ENCODE measurements around the gene RENBP.
"Not testable (repeated sequence)": the region's sequence is repeated elsewhere in the genome, so short reads cannot be mapped to it uniquely, and the experiment has no call there.

RENBP gene

DNA sequence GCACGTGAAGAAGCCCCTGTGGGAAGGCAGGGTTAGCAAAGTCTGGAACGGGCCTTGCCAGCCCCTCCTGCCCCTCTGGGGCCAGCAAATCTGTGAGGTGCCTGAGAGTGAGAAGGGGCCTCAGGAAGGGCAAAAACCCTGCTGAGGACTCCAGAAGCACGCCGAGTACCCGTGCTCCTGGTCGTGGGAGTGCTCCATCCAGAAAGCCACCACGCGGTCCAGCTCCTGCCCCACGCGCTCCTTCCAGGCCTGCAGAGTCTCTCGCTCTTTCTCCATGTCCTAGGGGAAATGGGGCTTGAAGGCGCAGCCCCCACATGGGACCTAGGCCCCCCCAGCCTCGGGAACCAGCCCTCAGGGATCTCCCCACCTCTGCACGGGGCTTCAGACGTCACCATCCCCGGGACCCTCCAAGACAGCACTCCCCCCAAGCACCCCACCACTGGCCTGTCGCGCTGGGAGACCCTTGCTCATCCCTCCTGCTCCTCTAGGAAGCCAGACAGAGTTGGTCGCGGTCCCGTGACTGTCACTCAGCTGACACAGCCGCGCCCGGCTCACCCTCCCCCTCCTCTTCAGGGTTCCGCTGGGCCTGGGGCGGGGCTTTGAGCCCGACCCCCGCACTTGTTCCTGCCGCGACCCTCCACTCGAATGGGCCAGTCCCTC lies at the start of gene RENBP:
RENBP (minus strand) TSS at position 504 of the 660 bp plus-strand sequence; CDS start at position 471, 33 bp downstream.
- DNase-seq, result no peak

DNA sequence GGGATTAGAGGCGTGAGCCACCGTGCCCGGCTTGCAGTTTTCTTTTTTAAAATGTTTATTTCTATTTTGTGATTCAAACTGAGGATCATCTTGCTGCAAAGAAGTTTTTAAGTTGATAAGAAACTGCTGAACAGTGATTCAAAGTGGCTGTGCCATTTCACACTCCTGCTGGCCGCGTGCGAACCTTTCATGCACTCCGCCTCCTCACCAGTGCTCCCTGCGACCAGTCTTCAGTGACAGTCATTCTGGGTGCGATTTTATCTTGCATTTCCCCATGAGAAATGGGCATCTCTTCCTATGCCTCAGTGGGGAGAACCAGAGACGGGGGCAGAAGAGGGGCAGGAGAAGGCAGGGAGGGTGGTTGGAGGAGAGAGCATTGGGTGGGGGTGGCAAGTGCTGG lies 49.5 kb upstream of the RENBP start:
- DNase-seq, result no peak

DNA sequence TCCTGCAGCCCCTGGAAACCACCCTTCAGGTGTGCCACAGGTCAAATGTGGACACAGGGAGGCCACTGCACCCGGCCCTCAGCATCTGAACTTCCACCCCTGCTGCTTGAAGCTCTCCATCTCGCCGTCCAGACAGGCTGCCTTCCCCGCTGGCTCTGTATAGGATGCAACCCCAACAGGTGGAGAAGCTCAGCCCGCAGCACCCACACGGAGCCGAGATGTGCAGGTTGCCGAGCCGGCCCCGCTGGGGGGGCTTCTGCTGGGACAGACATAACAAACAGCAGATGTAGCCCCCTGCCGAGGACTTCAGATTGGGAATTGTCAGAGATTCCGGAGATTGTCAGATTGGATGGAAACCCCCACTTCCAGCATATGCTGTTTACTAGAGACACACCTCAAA lies 48.6 kb upstream of the RENBP start:
- DNase-seq, result no peak

DNA sequence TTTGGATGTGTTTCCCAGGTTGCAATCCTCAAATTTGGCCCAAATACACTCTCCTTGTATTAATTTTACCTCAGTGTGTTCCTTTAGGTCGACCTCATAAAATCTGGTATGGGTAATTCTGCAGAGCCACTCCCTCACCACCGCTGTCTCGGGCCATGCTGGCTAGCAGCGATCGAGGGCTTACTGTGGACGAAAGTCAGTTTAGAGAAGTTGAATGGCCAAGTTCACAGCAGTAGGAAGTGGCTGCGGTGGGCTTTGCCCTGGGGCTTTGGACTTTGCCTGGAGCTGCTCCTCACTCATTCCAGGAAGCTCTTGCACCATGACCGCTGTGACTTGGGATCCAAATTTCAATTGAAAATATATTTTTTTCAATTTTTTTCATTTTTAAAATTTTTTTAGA lies 47.7 kb upstream of the RENBP start:
- no peak for DNase-seq

DNA sequence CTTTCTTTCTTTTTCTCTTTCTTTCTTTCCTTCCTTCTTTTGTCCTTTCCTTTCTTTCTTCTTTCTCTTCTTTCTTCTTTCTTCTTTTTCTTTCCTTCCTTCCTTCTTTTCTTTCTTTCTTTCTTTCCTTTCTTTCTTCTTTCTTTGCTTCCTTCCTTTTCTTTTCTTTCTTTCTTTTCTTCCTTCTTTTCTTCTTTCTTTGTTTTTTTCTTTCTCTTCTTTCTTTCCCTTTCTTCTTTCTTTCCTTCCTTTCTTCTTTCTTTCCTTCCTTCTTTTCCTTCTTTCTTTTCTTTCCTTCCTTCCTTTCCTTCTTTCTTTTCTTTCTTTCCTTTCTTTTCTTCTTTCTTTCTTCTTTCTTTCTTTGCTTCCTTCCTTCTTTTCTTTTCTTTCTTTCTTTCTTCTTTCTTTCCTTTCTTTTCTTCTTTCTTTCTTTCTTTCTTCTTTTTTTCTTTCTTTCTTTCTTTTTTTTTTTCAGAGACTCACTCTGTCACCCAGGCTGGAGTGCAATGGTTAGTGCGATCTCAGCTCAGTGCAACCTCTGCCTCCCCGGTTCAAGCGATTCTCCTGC lies 46.7 kb upstream of the RENBP start:
- DNase-seq, result no peak

DNA sequence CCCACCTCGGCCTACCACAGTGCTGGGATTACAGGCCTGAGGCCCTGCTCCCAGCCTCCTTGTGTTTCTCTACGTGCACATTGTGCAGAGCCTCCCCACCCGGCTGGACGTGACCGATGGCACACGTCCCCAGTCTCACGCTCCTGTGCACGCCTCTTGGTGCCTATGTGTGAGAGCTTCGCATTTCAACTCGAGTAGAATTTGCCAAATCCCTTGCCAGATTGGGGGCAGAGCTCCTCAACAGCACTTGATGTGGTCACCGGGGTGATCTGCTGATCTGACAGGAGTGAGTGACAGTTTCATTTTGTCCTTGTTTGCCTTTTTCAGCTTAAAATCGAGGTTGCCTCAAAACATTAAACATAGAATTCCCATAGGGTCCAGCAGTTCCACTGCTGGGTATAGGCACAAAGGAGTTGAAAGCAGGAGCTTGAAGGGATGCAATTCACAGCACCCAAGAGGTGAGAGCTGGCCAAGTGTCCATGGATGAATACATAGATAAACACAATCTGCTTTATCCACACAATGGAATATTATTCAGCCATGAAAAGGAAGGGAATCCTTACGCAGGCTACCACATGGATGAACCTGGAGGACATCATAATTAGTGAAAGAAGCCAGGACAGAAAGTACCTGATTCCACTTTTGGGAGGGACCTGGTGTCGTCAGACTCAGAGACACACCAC lies 45.7 kb upstream of the RENBP start:
- no peak for DNase-seq

DNA sequence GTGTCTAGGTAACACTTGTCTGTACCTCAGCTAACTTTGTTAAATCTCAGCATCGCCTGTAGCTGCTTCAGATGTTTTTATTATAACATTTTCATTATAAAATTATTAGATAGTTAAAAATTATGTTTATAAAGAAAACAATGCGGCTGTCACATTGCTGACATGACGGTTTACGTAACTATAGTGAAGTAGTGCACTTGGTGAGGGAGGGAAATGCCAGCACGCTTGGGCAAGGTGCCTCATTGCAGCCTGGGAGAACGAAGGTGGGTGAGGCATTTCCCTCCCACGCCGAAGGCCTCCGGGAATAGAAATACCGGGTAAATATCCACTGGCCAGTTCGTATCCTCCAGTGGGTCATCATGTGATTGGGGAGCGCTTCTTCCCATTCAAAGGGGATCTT lies 44.0 kb upstream of the RENBP start:
- DNase-seq, result no peak

DNA sequence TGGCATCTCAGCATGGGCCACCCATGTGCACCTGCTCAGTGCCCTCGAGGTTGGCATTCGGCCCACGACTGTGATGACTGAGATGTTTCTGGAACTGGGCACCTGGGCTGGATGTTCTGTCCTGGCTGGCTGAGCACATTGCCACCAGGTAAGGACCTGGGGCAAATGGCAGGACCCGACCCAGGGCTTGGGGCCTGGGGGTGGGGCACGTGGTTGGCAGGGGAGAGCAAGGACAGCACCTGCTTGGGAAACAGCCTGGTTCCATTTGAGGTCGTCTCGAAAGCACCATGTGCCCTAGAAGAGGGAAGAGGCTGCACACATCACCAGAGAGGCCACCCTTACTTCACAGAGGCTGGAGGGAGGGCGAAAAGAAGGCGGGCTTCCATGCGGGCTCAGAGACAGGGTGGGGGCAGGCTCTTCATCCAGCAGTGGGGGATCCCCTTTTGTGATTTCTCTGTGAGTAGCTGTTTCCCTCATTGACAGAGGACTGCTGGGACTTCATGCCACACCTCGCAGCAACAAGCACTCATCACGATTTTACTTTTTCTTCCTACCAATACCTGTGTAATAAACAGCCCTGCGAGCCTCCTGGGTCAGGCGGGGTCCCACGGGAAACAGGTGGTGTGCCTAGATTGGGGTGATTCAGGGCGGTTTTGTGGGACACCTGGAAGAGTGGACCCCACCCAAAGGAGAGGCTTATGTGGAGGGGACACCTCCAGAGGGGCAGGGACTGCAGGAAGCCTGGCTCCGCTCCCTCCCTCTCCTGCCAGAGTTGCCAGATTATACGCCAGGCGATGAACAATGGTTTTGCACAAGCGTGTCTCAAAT lies 40.1 kb upstream of the RENBP start:
- no peak for DNase-seq

DNA sequence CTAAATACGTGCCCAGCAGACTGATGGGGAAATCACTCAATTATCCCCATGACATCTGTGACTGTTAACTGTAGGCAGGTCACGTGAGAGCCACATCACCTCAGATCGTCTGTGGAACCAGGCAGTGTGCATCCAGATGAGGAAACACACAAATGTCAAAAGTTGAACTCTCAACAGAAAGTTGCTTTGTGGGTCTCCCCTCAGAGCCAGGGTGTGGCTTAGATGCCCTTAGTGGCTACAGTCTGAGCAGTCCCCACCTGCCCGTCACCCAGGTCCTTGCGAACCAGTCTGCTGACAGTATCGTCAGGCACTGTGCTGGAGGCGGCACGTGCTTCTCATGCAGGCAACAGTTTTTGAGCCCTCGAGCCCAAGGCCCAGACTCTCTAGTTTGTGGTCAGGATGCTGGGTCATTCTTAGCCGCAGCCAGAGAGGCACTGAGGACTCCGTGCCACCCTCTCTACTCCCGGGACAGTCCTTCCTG lies 38.9 kb upstream of the RENBP start:
- DNase-seq, result no peak

DNA sequence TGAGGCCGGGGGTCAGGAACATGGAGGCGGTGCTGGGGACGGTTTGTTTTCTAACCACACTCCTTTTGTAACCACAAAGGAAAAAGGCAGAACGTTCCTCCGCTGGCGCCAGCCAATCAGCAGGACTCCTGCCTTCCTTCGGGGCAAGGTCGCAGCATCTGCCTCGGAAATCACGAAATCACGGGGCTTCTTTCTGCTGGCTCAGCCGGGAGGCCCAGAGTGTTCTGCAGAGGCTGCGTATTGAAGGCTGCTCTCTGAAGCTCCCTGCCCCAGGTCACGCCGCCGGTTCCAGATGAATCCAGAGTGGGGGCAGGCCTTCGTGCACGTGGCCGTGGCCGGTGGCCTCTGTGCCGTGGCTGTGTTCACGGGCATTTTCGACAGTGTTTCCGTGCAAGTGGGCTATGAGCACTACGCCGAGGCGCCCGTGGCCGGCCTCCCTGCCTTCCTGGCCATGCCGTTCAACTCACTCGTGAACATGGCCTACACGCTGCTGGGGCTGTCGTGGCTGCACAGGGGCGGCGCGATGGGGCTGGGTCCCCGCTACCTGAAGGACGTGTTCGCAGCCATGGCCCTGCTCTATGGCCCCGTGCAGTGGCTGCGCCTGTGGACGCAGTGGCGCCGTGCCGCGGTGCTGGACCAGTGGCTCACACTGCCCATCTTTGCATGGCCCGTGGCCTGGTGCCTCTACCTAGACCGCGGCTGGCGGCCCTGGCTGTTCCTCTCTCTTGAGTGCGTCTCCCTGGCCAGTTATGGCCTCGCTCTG lies 37.5 kb upstream of the RENBP start:
- no peak for DNase-seq

DNA sequence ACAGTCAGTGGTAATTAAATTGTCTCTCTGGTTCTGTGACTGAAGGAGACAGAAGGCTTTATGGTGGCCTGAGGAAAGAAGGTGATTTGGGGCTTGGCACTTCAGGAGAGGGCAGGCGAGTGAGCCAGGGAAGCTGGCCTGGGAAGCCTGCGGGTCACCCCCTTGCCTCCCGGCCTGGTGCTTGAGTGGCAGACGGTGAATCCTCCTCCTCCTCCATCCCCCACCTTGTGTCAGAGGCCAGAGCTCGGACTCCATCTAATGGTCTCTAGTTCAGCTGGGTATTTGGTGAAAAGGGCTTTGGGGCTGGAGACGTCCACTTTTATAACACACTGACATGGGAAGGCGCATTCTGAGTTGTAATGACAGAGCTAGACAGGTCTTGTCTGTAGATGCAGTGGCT lies 36.8 kb upstream of the RENBP start:
- no peak for DNase-seq

DNA sequence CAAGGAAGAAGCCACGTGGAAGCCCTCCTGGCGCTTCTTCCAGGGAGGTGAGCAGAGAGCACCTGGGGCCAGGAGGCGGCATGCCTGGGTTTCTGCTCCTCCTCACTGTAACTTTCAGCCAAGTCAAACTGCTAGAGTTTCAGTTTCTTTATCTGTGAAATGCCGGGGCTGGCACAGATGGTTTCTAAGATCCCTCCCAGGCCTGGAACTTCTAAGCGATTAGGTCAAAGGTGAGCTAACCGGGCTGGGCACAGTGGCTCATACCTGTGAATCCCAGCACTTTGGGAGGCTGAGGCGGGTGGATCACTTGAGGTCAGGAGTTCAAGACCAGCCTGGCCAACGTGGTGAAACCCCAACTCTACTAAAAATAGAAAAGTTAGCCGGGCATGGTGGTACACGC lies 36.0 kb upstream of the RENBP start:
- not testable (repeated sequence) for DNase-seq

DNA sequence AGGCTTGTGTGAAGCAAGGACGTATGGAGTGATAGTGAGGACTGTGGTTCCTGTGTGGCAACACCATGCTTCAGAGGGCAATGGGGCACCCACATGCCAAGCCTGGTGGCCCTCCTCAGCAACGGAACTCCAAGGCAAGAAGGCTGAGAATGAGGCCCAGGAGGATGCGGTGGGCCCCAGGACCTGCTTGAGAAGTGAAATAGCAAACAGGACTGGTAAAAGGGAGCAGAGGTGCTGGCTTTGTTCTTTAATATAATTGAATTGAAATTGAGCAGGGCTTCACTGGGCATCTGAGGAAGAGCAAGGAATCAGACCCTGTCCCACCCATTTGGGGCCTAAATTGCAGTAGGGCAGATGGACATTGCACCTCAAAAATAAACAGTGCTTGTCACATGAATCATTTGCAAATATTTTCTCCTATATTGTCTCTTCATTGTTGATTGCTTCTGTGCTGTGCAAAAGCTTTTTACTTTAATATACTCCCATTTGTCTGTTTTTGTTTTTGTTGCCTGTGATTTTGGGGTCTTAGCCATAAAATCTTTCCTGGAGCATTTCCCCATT lies 30.4 kb upstream of the RENBP start:
- DNase-seq, result no peak

DNA sequence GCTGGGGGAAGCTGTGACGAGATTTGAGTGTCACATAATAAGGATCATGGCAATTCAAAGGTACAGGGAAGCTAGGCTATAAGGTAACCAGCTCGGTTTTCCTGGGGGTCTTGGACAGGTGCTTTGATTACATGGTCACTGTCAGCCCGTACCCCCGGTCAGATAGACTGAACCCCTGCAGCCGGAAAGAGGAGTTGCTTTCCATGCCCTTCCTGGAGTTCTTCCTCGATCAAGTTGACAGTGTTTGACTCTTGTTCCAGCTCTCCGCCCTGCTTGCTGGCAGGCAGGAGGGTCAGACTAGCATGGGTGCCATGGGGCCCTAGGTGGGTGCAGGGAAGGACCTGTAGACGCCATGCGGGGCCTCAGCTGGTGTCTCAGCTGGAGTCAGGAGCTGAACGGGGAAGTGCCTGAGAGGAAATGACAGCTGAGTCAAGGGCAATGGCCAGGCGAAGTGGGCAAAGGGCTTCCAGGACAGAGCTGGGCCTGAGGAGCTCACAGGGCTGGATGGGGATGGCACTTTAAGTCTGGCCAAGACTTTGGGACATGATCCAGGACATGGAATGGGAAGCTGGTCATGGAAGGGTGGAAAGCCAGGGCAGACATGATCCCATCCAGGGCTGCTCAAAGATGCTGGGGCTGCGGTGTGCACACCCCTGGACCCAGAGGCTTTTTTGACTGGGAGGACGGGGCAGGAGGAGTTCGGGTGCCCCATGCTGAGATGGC lies 29.7 kb upstream of the RENBP start:
- DNase-seq, result no peak

DNA sequence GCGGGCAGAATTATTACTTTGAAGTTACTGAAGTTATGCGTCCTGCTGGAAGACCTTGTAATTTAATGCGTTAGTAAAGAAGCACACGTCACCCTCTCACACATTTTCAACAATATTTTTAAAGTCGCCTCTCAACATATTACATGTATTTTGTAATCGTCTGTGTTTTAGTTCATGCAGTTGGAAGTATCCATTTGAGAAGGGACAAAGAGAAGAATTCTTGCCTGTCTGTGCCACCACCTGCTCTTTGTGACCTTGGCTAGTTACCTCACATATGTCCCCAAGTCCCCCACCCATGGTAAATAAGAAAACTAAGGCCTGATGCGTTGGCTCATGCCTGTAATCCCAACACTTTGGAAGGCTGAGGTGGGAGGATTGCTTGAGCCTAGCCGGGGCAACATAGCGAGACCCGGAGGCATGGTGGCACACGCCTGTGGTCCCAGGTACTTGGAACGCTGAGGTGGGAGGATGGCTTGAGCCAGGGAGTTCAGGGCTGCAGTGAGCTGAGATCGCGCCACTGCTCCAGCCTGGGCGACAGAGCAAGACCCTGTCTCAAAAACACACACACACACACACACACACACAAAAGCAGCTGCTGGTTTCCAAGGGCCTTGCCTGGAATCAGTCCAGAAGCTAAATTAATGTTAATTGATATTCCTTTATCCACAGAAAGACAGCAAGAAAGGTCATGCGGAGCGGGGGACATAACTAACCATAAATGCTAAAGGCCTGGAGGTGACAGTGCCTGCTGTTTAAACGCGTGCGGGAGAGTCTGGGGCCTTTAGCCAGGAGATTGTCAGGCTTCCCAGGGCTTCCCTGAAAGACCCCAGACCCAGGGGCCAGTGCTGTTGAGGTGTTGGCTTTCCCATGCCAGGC lies 28.9 kb upstream of the RENBP start:
- DNase-seq, result no peak

DNA sequence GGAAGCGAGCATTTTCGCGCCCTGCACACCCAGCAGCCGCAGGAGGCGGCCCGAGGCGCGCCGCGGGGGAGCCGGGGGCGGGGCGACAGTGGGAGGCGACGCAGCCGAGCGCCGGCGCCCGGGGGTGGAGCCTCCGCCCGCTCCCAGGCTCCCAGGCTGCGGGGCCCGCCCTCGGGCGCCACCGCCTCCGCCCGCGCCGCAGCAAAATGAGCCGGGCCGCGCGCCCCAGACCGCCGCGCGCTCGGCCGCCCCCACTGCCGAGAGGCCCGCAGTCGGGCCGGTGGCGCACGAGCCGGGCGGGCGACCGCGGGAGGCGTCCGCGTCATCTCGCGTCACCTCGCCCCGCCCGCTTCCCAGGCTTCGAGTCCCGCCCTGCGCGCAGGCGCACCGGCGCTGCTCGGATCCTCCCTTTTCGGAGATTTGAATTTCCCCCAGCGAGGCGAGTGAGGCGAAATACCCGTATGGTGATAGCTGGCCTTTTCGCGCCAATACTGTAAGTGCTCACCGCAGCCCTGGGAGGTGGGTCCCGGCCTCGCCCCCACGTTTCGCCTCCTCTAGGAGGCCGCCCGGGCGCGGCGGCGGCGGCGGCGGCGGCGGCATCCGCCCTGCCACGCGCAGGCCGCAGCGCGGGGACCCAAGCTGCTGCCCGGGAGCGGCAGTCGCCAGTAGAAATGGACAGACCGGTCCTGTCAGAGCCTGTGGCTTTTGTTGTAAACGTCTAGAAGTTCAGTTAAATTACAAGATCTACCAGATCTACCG lies 28.1 kb upstream of the RENBP start, which contains the start of gene TMEM187:
TMEM187 (plus strand) TSS at position 387 of the 759 bp plus-strand sequence. CDS start 9,309 bp downstream, outside the sequence.
- DNase-seq, result peak; percentile 81

DNA sequence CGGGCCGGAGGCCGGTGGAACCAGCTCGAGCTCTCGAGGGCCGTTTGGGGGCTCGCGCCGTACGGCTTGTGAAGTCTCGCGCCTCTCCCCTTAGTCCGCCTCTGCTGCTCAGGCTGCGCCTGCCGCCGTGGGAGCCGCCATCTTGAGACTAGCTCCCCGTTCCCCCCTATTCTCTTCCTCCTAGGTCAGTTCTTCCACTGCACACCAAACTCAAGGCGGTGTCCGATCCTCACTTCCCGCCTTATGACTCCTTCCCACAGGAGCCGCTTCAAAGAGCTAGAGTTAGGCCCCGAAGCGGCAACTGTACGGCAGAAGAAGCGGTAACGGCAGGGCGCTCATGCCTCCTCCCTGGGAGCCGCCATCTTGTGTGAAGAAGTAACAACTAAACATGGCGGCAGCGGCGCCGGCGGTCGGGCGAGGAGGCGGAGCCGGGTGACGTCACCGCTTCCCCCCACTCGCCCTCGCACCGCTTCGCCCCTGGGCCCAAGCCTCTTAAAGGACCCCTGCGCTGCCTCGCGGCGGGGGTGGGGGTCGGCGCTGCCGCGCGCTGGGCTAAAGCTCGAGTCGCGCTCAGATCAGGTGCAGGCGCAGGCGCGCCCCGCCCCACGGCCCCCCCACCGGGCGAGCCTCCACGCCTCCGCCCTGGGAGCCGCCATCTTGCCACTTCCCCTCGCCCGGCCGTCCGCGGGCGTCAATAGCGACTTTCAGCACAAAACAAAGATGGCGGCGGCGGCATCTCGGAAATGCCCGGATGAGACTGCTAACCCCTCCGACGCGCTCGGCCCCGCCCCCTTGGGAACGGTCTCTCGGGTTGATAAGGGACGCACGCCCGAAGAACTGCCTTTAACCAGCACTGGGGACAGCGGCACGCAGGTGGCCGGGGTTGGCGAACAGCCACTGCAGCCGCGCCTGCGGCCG lies 27.3 kb upstream of the RENBP start, which contains the start of gene HCFC1:
HCFC1 (minus strand) TSS at position 369 of the 918 bp plus-strand sequence. CDS start 978 bp downstream, outside the sequence.
- DNase-seq, result peak; percentile 90

DNA sequence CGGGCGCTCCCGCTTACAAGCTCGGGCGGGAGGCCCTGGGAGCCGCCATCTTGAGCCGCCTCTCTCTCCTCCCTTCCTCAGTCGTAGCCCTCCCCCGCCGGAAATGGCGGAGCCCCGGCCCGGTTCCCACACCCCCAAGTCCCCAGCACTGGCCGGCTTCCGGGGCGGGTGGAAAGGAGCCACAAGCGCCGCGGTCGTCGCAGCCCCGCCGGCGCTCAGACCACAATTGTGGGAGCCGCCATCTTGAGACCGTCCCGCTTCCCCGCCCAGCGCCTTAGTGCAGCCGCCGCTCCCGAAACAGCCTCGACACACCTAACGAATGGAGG lies 26.6 kb upstream of the RENBP start:
- DNase-seq, result peak; percentile 76
